GM19193 (cell line): ENCODE results near the gene PRDM1.

ENCODE experiments used
- POLR2A ChIP-seq: IDR thresholded peaks from 4 replicates; pipeline ENCODE4 v1.6.1; 2011; ENCODE audit not compliant: insufficient read depth, insufficient read length; ENCODE audit errors: extremely low read depth

PRDM1 gene

GRCh38 chr6:106146852-106147351, 60.8 kb downstream of the PRDM1 start:
- TF ChIP-seq POLR2A: no peak

DNA sequence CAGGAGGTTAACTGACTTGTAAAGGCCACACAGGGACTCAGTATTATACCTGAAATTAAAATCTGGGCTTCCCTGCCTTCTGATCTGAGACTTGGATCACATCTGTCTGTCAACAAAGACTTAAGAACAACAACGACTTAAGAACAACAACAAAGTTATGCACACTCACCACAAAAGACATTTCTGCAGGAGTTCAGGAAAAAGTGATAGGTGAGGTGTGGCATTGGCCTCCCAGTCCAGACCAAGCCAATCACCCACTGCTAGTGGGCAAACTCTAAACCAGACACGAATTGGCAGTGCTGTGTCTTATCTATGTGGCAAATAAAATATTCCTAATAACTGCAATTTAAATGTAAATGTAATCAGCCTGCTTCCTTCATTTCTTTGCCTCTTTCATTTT, 61.3 kb downstream of the PRDM1 start:
- TF ChIP-seq POLR2A: no peak

- no peak for TF ChIP-seq POLR2A
Measured at GRCh38 chr6:106149472-106150069, 63.4 kb downstream of the PRDM1 start.

DNA sequence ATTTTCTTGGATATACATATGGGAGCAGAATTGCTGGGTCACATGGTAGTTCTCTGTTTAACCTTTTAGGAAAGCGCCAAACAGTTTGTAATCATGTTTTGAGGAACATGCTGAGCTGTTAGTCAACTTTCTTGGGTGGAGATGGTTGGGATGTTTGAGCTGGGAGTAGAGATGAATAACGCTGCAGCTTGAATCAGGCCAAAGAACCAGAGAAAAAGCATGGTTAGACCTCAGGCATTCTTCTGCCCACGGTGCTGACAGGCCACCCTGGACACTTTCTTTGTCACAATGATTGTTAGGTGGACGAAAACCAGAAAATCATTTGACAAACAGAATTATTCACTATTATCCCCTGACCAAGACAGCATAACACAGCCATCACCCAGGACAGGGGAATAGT, 66.8 kb downstream of the PRDM1 start:
- TF ChIP-seq POLR2A: no peak

DNA sequence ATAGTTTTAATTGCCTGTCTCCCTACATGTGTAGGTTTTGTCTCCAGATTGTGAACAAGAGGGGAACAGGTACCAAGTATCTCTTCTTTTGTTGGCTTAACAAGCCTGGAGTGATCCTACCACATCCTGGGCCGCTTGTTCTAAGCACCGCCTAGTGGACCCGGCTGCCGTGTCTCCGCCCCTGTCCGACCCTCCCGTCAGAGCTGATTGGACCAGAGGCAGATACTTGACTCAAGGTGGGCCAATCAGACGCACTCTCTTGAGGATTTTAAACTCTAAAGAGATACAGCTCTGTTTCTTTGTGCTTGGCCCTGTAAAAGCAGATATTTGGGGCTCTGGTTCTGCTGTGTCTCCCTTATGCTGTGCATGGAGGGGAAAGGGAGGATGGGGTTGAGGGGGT, 68.2 kb downstream of the PRDM1 start:
- TF ChIP-seq POLR2A: no peak

DNA sequence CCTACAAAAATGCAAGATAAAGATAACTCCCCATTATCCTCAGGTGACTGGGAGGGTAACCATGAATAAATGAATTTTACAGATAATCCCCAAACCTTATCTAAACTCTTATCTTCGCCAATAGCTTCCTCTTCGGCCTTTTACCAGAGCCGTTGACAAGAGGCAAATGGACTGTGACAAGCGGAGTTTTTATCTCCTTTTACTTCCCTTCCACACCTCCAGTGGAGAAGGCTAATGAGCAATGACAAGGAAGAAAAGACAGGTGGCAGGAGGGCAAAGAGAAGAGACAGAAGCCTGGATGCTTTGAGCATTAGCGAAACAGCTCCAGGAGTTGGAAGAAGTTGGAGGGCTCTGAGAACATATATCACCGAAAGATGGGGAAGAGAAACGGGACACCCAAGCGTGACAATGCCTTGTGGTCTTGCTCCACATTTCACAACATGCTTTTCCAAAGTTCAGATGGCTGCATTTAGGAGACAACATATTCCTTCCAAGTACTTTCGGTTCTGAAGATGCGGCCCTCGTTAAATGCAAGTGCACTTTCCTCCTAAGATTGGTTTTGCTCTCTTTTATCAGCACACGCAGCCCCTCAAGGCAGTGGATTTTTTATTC, 69.2 kb downstream of the PRDM1 start:
- TF ChIP-seq POLR2A: no peak

GRCh38 chr6:106156413-106156812, 70.3 kb downstream of the PRDM1 start:
- no peak for TF ChIP-seq POLR2A

DNA sequence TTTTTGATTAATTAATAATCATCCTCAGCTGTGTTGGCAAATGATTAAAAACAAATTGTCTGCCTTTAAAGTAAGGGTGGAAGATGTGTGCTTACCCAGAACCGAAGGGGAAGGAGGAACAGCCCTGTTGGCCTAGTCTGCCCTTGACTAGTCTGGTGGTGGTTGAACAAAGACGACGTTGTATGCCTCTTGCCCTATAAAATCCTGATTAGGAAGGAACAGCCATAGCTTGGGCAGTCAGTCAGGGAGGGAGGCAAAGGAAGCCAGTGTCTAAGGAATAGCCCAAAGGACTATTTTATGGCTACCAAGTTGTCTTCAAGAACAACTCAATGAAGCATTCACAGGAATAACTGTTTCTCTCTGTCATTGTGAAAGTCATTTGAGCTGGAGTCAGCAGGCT, 70.7 kb downstream of the PRDM1 start:
- TF ChIP-seq POLR2A: no peak

DNA sequence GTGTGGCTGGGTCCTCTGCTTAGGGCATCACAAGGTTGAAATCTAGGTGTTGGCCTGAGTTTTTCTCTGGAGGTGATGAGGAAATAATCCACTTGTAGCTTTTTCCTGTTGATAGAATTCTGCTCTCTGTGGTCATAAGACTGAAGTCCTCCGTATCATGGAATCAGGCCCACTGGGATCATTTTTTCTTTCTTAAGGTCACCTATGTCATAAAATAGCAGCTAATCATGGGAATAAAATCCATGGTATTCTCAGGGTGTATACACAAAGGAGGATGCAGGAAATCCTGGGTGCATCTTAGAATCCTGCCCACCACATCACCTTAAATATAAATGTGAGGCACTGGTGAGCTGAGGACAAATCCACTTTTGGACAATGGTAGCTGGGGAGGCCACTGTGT, 72.7 kb downstream of the PRDM1 start:
- no peak for TF ChIP-seq POLR2A
